Mesenchymal stem cell (in vitro differentiated cells and primary cell): Measurements from ENCODE around the gene KIF6.

ENCODE experiments used
- DNase-seq: peaks from one replicate; pipeline ENCODE4 v3.0.0-alpha.2; 2013
- H2AFZ ChIP-seq: one replicate; pipeline ENCODE4 v1.6.1; 2013; ENCODE audit warnings: low read depth, mild to moderate bottlenecking, control low read depth, inconsistent platforms, low read length, moderate library complexity
- H2AK5ac ChIP-seq: 2 replicates; pipeline ENCODE4 v1.6.1; 2013; ENCODE audit warnings: low read length, moderate library complexity, mild to moderate bottlenecking, inconsistent platforms; ENCODE audit not compliant: severe bottlenecking
- H2BK120ac ChIP-seq: one replicate; pipeline ENCODE4 v1.6.1; 2013; ENCODE audit warnings: low read depth, mild to moderate bottlenecking, inconsistent platforms, low read length, moderate library complexity
- H2BK12ac ChIP-seq, 2 experiments: one replicate each; pipeline ENCODE4 v1.6.1; 2013; ENCODE audit warnings: inconsistent platforms in 2 of 2, low read length in 2 of 2, mild to moderate bottlenecking in 2 of 2, moderate library complexity in 2 of 2, control low read depth in 1 of 2
- H2BK15ac ChIP-seq: one replicate; pipeline ENCODE4 v1.6.1; 2013; ENCODE audit warnings: mild to moderate bottlenecking, low read depth, inconsistent platforms; ENCODE audit not compliant: poor library complexity, severe bottlenecking
- H2BK5ac ChIP-seq: 2 replicates; pipeline ENCODE4 v1.6.1; 2013; ENCODE audit warnings: low read depth, mild to moderate bottlenecking, low read length, control low read depth, inconsistent platforms; ENCODE audit not compliant: poor library complexity, severe bottlenecking
- H3K14ac ChIP-seq, 2 experiments: one replicate each; pipeline ENCODE4 v1.6.1; 2013; ENCODE audit warnings: inconsistent platforms in 2 of 2, low read length in 2 of 2, control low read depth in 1 of 2, mild to moderate bottlenecking in 1 of 2, moderate library complexity in 1 of 2
- H3K18ac ChIP-seq, 2 experiments: one replicate each; pipeline ENCODE4 v1.6.1; 2013; ENCODE audit warnings: inconsistent platforms in 2 of 2, low read length in 2 of 2, control low read depth in 1 of 2, low read depth in 1 of 2, mild to moderate bottlenecking in 1 of 2
- H3K23ac ChIP-seq, 2 experiments: one replicate each; pipeline ENCODE4 v1.6.1; 2013; ENCODE audit warnings: inconsistent platforms in 2 of 2, low read length in 2 of 2, mild to moderate bottlenecking in 2 of 2, moderate library complexity in 2 of 2, control low read depth in 1 of 2
- H3K27ac ChIP-seq: 2 replicates; pipeline ENCODE4 v1.5.1; 2013; ENCODE audit warnings: mild to moderate bottlenecking, moderate library complexity, low read length, control low read depth, inconsistent platforms; ENCODE audit not compliant: poor library complexity, severe bottlenecking
- H3K27me3 ChIP-seq, 2 experiments: 2 replicates each; pipeline versions ENCODE4 v1.6.1 to v1.7.0; 2013; ENCODE audit warnings: low read length in 2 of 2, mild to moderate bottlenecking in 2 of 2, moderate library complexity in 2 of 2, control low read depth in 1 of 2, inconsistent platforms in 1 of 2; ENCODE audit not compliant: control insufficient read depth in 1 of 2, insufficient read depth in 1 of 2
- H3K36me3 ChIP-seq, 2 experiments: 2 replicates each; pipeline versions ENCODE4 v1.6.1 to v1.7.0; 2013; ENCODE audit warnings: low read length in 2 of 2, control low read depth in 1 of 2, inconsistent platforms in 1 of 2, low read depth in 1 of 2, mild to moderate bottlenecking in 1 of 2; ENCODE audit not compliant: insufficient read depth in 2 of 2, control insufficient read depth in 1 of 2
- H3K4ac ChIP-seq, 2 experiments: one replicate each; pipeline ENCODE4 v1.6.1; 2013; ENCODE audit warnings: inconsistent platforms in 2 of 2, low read length in 2 of 2, mild to moderate bottlenecking in 2 of 2, moderate library complexity in 2 of 2, control low read depth in 1 of 2, low read depth in 1 of 2
- H3K4me1 ChIP-seq: 2 replicates; pipeline ENCODE4 v1.6.1; 2013; ENCODE audit warnings: low read depth, low read length, control low read depth; ENCODE audit not compliant: control insufficient read depth, insufficient read depth
- H3K4me2 ChIP-seq: 2 replicates; pipeline ENCODE4 v1.6.1; 2013; ENCODE audit warnings: low read length, mild to moderate bottlenecking, inconsistent platforms; ENCODE audit not compliant: poor library complexity, severe bottlenecking
- H3K4me3 ChIP-seq, 2 experiments: 2 replicates each; pipeline versions ENCODE4 v1.5.1 to v1.7.0; 2013; ENCODE audit warnings: low read length in 2 of 2, mild to moderate bottlenecking in 2 of 2, control low read depth in 1 of 2, low read depth in 1 of 2; ENCODE audit not compliant: insufficient read depth in 1 of 2
- H3K79me1 ChIP-seq: replicated peaks from 2 replicates; pipeline ENCODE4 v1.6.1; 2013; ENCODE audit warnings: mild to moderate bottlenecking, control low read depth, low read length, inconsistent platforms; ENCODE audit not compliant: poor library complexity, severe bottlenecking
- H3K9ac ChIP-seq: 2 replicates; pipeline ENCODE4 v1.7.0; 2013; ENCODE audit warnings: mild to moderate bottlenecking, low read length, moderate library complexity
- H3K9me3 ChIP-seq: 2 replicates; pipeline ENCODE4 v1.7.0; 2013; ENCODE audit warnings: mild to moderate bottlenecking, low read length; ENCODE audit not compliant: control insufficient read depth
- H4K8ac ChIP-seq: one replicate; pipeline ENCODE4 v1.6.1; 2013; ENCODE audit warnings: inconsistent platforms, mild to moderate bottlenecking, low read length, moderate library complexity
- H4K91ac ChIP-seq: one replicate; pipeline ENCODE4 v1.6.1; 2013; ENCODE audit warnings: mild to moderate bottlenecking, low read length, inconsistent platforms
- WGBS: methylation state at CpG from one replicate; pipeline ENCODE4 v1.1.7; 2013; ENCODE audit warnings: mixed read lengths; 5-methylcytosine and 5-hydroxymethylcytosine counted together

The KIF6 gene

GRCh38 chr6:39468385-39468784 lies 256.8 kb downstream of the KIF6 start:
- Histone ChIP-seq H3K27ac (no peak overlapping the region), H3K4ac (no peak overlapping the region), H4K91ac (no peak overlapping the region), H2AK5ac (no peak overlapping the region), H3K79me1 (no peaks in the 10 kb centered on the region), H3K27me3 (no peaks in the 10 kb centered on the region), H3K4me1 (no peaks in the 10 kb centered on the region), H3K14ac (no peak overlapping the region), H2AFZ (no peak overlapping the region), H3K18ac (no peak overlapping the region), H2BK120ac (no peak overlapping the region), H2BK5ac (no peak overlapping the region), H3K9me3 (peaks cover 14% of the 10 kb centered on the region), H4K8ac (no peak overlapping the region), H3K9ac (no peak overlapping the region), H2BK12ac (no peak overlapping the region), H3K23ac (no peak overlapping the region), H3K4me3 (no peak overlapping the region), H3K36me3 (no peaks in the 10 kb centered on the region), H2BK15ac (no peak overlapping the region), H3K4me2 (no peak overlapping the region)
- WGBS = 67% methylated on average over 1 of the region's 1 CpG
- no peak for DNase-seq

- no peaks in the 10 kb centered on the region for H3K4me1 ChIP-seq
- no peak overlapping the region for H3K9ac ChIP-seq
- peak overlapping the region; percentile 12 for H4K8ac ChIP-seq
- H3K36me3 ChIP-seq = no peaks in the 10 kb centered on the region
- H3K4me3 ChIP-seq = no peak overlapping the region
- H2BK120ac ChIP-seq = no peak overlapping the region
- no peaks in the 10 kb centered on the region for H3K27me3 ChIP-seq
- H4K91ac ChIP-seq = no peak overlapping the region
- H3K79me1 ChIP-seq = no peaks in the 10 kb centered on the region
- H3K14ac ChIP-seq = no peak overlapping the region
- H2AFZ ChIP-seq = no peak overlapping the region
- no peak overlapping the region for H2BK15ac ChIP-seq
- no peak overlapping the region for H3K27ac ChIP-seq
- DNase-seq = no peak
- no peak overlapping the region for H2BK5ac ChIP-seq
- no peak overlapping the region for H2AK5ac ChIP-seq
- no peak overlapping the region for H3K4ac ChIP-seq
- no peak overlapping the region for H3K4me2 ChIP-seq
- H3K23ac ChIP-seq = no peak overlapping the region
- peak overlapping the region in 1 of 2 experiments; percentile 26 for H3K18ac ChIP-seq
- peaks cover 14% of the 10 kb centered on the region for H3K9me3 ChIP-seq
- H2BK12ac ChIP-seq = no peak overlapping the region
- WGBS = 94% methylated on average over 1 of the region's 1 CpG
These were observed 258.6 kb downstream of the KIF6 start for GRCh38 chr6:39466631-39467030.

- Histone ChIP-seq H3K27ac (no peak overlapping the region), H3K36me3 (no peaks in the 10 kb centered on the region), H4K8ac (no peak overlapping the region), H2AK5ac (no peak overlapping the region), H3K18ac (no peak overlapping the region), H2AFZ (no peak overlapping the region), H3K79me1 (no peaks in the 10 kb centered on the region), H2BK15ac (no peak overlapping the region), H3K27me3 (no peaks in the 10 kb centered on the region), H3K9ac (no peak overlapping the region), H3K4me3 (no peak overlapping the region), H2BK120ac (no peak overlapping the region), H3K4me1 (no peaks in the 10 kb centered on the region), H4K91ac (no peak overlapping the region), H3K14ac (no peak overlapping the region), H3K4ac (no peak overlapping the region), H3K23ac (no peak overlapping the region), H3K9me3 (peaks cover 14% of the 10 kb centered on the region), H2BK5ac (no peak overlapping the region), H2BK12ac (no peak overlapping the region), H3K4me2 (no peak overlapping the region)
- no peak for DNase-seq
- WGBS = 51% methylated on average over 1 of the region's 1 CpG
These were observed 259.7 kb downstream of the KIF6 start for GRCh38 chr6:39465539-39465938.

- Histone ChIP-seq H2BK12ac (no peak overlapping the region), H2BK15ac (no peak overlapping the region), H3K4me1 (no peaks in the 10 kb centered on the region), H3K9ac (no peak overlapping the region), H3K27me3 (no peaks in the 10 kb centered on the region), H3K4me3 (no peak overlapping the region), H3K23ac (no peak overlapping the region), H2BK5ac (no peak overlapping the region), H3K79me1 (no peaks in the 10 kb centered on the region), H3K18ac (no peak overlapping the region), H4K91ac (no peak overlapping the region), H2AK5ac (no peak overlapping the region), H3K36me3 (no peaks in the 10 kb centered on the region), H2AFZ (no peak overlapping the region), H3K27ac (no peak overlapping the region), H3K4me2 (no peak overlapping the region), H2BK120ac (no peak overlapping the region), H3K14ac (peak overlapping the region in 1 of 2 experiments; percentile 87), H3K4ac (no peak overlapping the region), H4K8ac (no peak overlapping the region), H3K9me3 (peaks cover 14% of the 10 kb centered on the region)
- WGBS = 87% methylated on average over 5 of the region's 5 CpGs
- no peak for DNase-seq
These were observed 261.1 kb downstream of the KIF6 start for GRCh38 chr6:39464067-39464466.
